ENCODE measurements around the gene ALOX12. TPM values are rescaled to one million over a fixed set of nuclear protein-coding genes. Genes with fewer than 3 reads are reported as not detected.

The ALOX12 gene
- polyA plus RNA-seq, 3 donors, result 0.29 to 1.2 TPM; not detected in 1

DNA sequence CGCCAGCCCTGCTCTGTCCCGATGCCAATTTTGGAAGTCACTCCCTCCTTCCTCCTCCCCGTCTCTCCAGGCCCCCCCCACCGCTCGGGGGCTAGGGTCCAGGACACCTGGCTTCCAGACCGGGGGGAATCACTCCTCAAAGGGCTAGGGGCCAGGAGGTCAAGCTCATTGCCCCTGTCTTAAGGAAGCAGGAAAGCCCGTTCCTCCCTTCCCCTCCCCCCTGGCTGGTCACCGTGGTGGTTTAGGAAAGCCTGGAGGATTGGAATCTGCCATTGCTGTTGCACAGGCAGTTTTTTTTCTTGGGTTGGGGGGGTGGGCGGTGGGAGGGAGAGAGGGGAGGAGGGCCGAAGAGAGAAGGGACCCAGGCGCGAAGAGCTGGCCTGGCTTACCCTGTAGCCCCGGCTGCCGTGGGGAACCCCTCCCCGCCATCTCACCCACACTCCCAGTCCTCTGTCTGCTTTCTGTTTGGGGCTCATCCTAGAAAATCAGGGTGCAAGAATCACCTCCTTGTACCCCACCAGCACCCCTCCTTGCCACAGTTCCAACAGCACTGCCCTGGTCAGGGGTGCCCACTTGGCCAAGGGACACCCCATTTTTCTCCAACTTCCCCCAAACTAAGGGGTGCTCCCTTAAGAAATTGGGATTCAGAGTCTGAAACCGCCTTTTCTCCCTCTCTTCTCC, 24.1 kb downstream of the ALOX12 start:
- Mint-ChIP-seq H3K27ac (peak overlapping the region in 1 of 7 donors; percentile 62), H3K36me3 (peaks cover 17 to 18% of the 10 kb centered on the region in 2 donors), H3K9me3 (peaks cover 0 to 5% (median 0%) of the 10 kb centered on the region in 7 donors), H3K27me3 (ENCODE audit: low read depth in 3 of 3) (peaks cover 29 to 35% (median 34%) of the 10 kb centered on the region in 3 donors), H3K4me1 (peaks cover 59% of the 10 kb centered on the region), H3K4me3 (peak overlapping the region; percentile 45 to 75)
- Histone ChIP-seq H3K4me1 (ENCODE audit: control insufficient read depth in 1 of 2, insufficient read depth in 2 of 2, low read length in 2 of 2) (peaks cover 36 to 58% of the 10 kb centered on the region in 2 donors), H3K4me2 (replicated peaks; ENCODE audit: extremely low read depth, low read length, poor library complexity, severe bottlenecking) (no peak overlapping the region), H3K9ac (ENCODE audit: insufficient read depth, low read length, poor library complexity, severe bottlenecking) (no peak overlapping the region), H2AFZ (ENCODE audit: insufficient read depth, low read depth, low read length, poor library complexity, severe bottlenecking) (no peak overlapping the region), H3K36me3 (replicated peaks in 1 of 2; ENCODE audit: control insufficient read depth in 1 of 2, insufficient read depth in 2 of 2, low read length in 2 of 2) (peaks cover 12 to 15% of the 10 kb centered on the region in 2 donors), H3K27ac (ENCODE audit: low read depth in 1 of 2, low read length in 2 of 2) (no peak overlapping the region), H3K27me3 (ENCODE audit: control insufficient read depth in 2 of 2, insufficient read depth in 2 of 2, low read length in 2 of 2) (peaks cover 0 to 25% of the 10 kb centered on the region in 2 donors), H3K79me2 (ENCODE audit: insufficient read depth, low read length) (peaks cover 5% of the 10 kb centered on the region), H3K9me3 (replicated peaks in 1 of 2; ENCODE audit: control insufficient read depth in 1 of 2, insufficient read depth in 1 of 2, low read length in 2 of 2) (peaks cover 0 to 3% of the 10 kb centered on the region in 2 donors), H4K20me1 (ENCODE audit: insufficient read depth, low read length) (no peaks in the 10 kb centered on the region), H3K4me3 (replicated peaks in 1 of 3; ENCODE audit: low read depth in 2 of 3, low read length in 3 of 3) (no peak overlapping the region)
- no peak for DNase-seq
- intact Hi-C loops (cut with micrococcal nuclease), result loop anchor here (5.0 kb wide), 1 partner anchor 108 kb away; no protein-coding TSS in a partner anchor
- 56% methylated on average over 7 of the region's 16 CpGs for WGBS (ENCODE audit: insufficient coverage)
- TF ChIP-seq, protein P1, sequence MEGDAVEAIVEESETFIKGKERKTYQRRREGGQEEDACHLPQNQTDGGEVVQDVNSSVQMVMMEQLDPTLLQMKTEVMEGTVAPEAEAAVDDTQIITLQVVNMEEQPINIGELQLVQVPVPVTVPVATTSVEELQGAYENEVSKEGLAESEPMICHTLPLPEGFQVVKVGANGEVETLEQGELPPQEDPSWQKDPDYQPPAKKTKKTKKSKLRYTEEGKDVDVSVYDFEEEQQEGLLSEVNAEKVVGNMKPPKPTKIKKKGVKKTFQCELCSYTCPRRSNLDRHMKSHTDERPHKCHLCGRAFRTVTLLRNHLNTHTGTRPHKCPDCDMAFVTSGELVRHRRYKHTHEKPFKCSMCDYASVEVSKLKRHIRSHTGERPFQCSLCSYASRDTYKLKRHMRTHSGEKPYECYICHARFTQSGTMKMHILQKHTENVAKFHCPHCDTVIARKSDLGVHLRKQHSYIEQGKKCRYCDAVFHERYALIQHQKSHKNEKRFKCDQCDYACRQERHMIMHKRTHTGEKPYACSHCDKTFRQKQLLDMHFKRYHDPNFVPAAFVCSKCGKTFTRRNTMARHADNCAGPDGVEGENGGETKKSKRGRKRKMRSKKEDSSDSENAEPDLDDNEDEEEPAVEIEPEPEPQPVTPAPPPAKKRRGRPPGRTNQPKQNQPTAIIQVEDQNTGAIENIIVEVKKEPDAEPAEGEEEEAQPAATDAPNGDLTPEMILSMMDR (IDR thresholded peaks at IDR 0.05), result no peak

GRCh38 chr17:7020894-7021664, 25.2 kb downstream of the ALOX12 start:
- Histone ChIP-seq H3K36me3 (replicated peaks in 1 of 2; ENCODE audit: control insufficient read depth in 1 of 2, insufficient read depth in 2 of 2, low read length in 2 of 2) (peaks cover 12 to 15% of the 10 kb centered on the region in 2 donors), H3K79me2 (ENCODE audit: insufficient read depth, low read length) (no peaks in the 10 kb centered on the region), H3K27ac (ENCODE audit: low read depth in 1 of 2, low read length in 2 of 2) (no peak overlapping the region), H3K4me1 (ENCODE audit: control insufficient read depth in 1 of 2, insufficient read depth in 2 of 2, low read length in 2 of 2) (peaks cover 25 to 47% of the 10 kb centered on the region in 2 donors), H3K9ac (ENCODE audit: insufficient read depth, low read length, poor library complexity, severe bottlenecking) (no peak overlapping the region), H3K9me3 (replicated peaks in 1 of 2; ENCODE audit: control insufficient read depth in 1 of 2, insufficient read depth in 1 of 2, low read length in 2 of 2) (peaks cover 0 to 3% of the 10 kb centered on the region in 2 donors), H3K4me3 (replicated peaks in 1 of 3; ENCODE audit: low read depth in 2 of 3, low read length in 3 of 3) (no peak overlapping the region), H3K27me3 (ENCODE audit: control insufficient read depth in 2 of 2, insufficient read depth in 2 of 2, low read length in 2 of 2) (peaks cover 0 to 25% of the 10 kb centered on the region in 2 donors), H3K4me2 (replicated peaks; ENCODE audit: extremely low read depth, low read length, poor library complexity, severe bottlenecking) (peak overlapping the region; percentile 77), H2AFZ (ENCODE audit: insufficient read depth, low read depth, low read length, poor library complexity, severe bottlenecking) (no peak overlapping the region), H4K20me1 (ENCODE audit: insufficient read depth, low read length) (no peaks in the 10 kb centered on the region)
- TF ChIP-seq, protein P1 (IDR thresholded peaks at IDR 0.05), result no peak
- Mint-ChIP-seq H3K4me3 (peak overlapping the region; percentile 78 to 91), H3K27ac (peak overlapping the region in 1 of 7 donors; percentile 55), H3K4me1 (peaks cover 48% of the 10 kb centered on the region), H3K9me3 (peaks cover 0 to 6% (median 0%) of the 10 kb centered on the region in 7 donors), H3K36me3 (peaks cover 15 to 18% of the 10 kb centered on the region in 2 donors), H3K27me3 (ENCODE audit: low read depth in 3 of 3) (peaks cover 26 to 36% (median 35%) of the 10 kb centered on the region in 3 donors)
- 87% methylated on average over 10 of the region's 11 CpGs for WGBS (ENCODE audit: insufficient coverage)
- intact Hi-C loops (cut with micrococcal nuclease), result loop anchor here (5.0 kb wide), 1 partner anchor 109 kb away; no protein-coding TSS in a partner anchor
- no peak for DNase-seq
